A549 (cell line): ENCODE results near the gene FAT1. TPM values are rescaled to one million over a fixed set of nuclear protein-coding genes. Genes with fewer than 3 reads are reported as not detected.

ENCODE experiments used
- ATAC-seq, 2 experiments: fragments of 200-7000 bp in 1 of 2; fragments of >200 bp in 1 of 2; cut with Nextera tagmentation in 1 of 2; cut with Tn5 transposase in 1 of 2; 3 replicates each; pipeline versions ENCODE4 v1.8.0 to v1.9.1; 2018 to 2020; ENCODE audit warnings: mild to moderate bottlenecking in 1 of 2, moderate library complexity in 1 of 2
- CTCF ChIA-PET: fragments of 300-600 bp; sonication (Branson Sonifier 250); formaldehyde crosslinking; extraction: SDS; loops from one replicate; lab custom pipeline; 2021; ENCODE audit warnings: antibody characterized with exemption, inconsistent platforms; lab: Yijun Ruan, JAX
- POLR2A ChIA-PET: fragments of 350-600 bp; formaldehyde crosslinking; extraction: SDS; loops from one replicate; lab custom pipeline; 2021; ENCODE audit warnings: antibody characterized with exemption, inconsistent platforms; lab: Yijun Ruan, JAX
- DNase-seq, 2 experiments: peaks; one replicate each; pipeline versions ENCODE4 v3.0.0 to v3.0.0-alpha.2; 2011 to 2016; ENCODE audit warnings: low read depth in 1 of 2, low spot score in 1 of 2
- FAIRE-seq: peaks from 2 replicates; lab custom pipeline; 2011; peaks lifted over from hg19 to GRCh38; lab: Jason Lieb, UNC
- H3K27ac ChIP-seq, 2 experiments: fragments of >200 bp; sonication (Bioruptor Twin); formaldehyde crosslinking; 3 replicates each; pipeline ENCODE4 v1.5.1; 2016 to 2017
- H3K4me1 ChIP-seq: fragments of >200 bp; sonication (Bioruptor Twin); formaldehyde crosslinking; 3 replicates; pipeline ENCODE4 v1.6.1; 2016
- H3K4me2 ChIP-seq: fragments of >200 bp; sonication (Bioruptor Twin); formaldehyde crosslinking; 3 replicates; pipeline ENCODE4 v1.6.1; 2016
- H3K4me3 ChIP-seq: fragments of >200 bp; sonication (Bioruptor Twin); formaldehyde crosslinking; 3 replicates; pipeline ENCODE4 v1.5.1; 2016
- H3K9me3 ChIP-seq: fragments of >200 bp; sonication (Bioruptor Twin); formaldehyde crosslinking; 3 replicates; pipeline ENCODE4 v1.6.1; 2016
- ATOH8 ChIP-seq: fragments of 250-450 bp; sonication (Bioruptor Pico); IDR thresholded peaks from 2 replicates; pipeline ENCODE4 v1.5.0; 2020; ENCODE audit warnings: low read depth, mild to moderate bottlenecking, moderate library complexity
- BCL3 ChIP-seq: fragments of >200 bp; sonication (Bioruptor Twin); formaldehyde crosslinking; IDR thresholded peaks from 3 replicates; pipeline ENCODE4 v1.6.1; 2016
- BHLHE40 ChIP-seq: IDR thresholded peaks from 2 replicates; pipeline ENCODE4 v1.6.1; 2012; ENCODE audit warnings: low read depth, low read length, inconsistent platforms
- CBX2 ChIP-seq: fragments of 200-600 bp; sonication (generic); IDR thresholded peaks from 2 replicates; pipeline ENCODE4 v1.6.1; 2016; ENCODE audit warnings: low read depth, mild to moderate bottlenecking, borderline replicate concordance
- CEBPB ChIP-seq, 2 experiments: fragments of >200 bp in 1 of 2; sonication (Bioruptor Twin) in 1 of 2; formaldehyde crosslinking in 1 of 2; IDR thresholded peaks; 2 replicates each; pipeline ENCODE4 v1.6.1; 2012 to 2016
- CHD4 ChIP-seq: fragments of 200-600 bp; sonication (generic); IDR thresholded peaks from 2 replicates; pipeline ENCODE4 v1.6.1; 2016; ENCODE audit warnings: antibody characterized with exemption, mild to moderate bottlenecking, borderline replicate concordance
- EHMT2 ChIP-seq: fragments of 200-600 bp; sonication (generic); IDR thresholded peaks from 2 replicates; pipeline ENCODE4 v1.6.1; 2016; ENCODE audit warnings: antibody characterized with exemption, low read depth, mild to moderate bottlenecking, moderate library complexity
- ESRRA ChIP-seq: fragments of 150-350 bp; IDR thresholded peaks from 2 replicates; pipeline ENCODE4 v1.6.1; 2014; ENCODE audit warnings: mild to moderate bottlenecking, low read length, borderline replicate concordance
- FOSB ChIP-seq: fragments of 250-450 bp; sonication (Bioruptor Pico); IDR thresholded peaks from 2 replicates; pipeline ENCODE4 v1.5.0; 2020; ENCODE audit warnings: mild to moderate bottlenecking, moderate library complexity
- HDAC2 ChIP-seq: fragments of 200-600 bp; sonication (generic); IDR thresholded peaks from 2 replicates; pipeline ENCODE4 v1.6.1; 2016
- HEYL ChIP-seq: fragments of 250-450 bp; sonication (Bioruptor Pico); IDR thresholded peaks from 2 replicates; pipeline ENCODE4 v1.8.0; 2021; ENCODE audit warnings: mild to moderate bottlenecking, moderate library complexity
- JUNB ChIP-seq: fragments of >200 bp; sonication (Bioruptor Twin); formaldehyde crosslinking; IDR thresholded peaks from 2 replicates; pipeline ENCODE4 v1.6.1; 2016
- KDM5A ChIP-seq: fragments of 200-600 bp; sonication (generic); IDR thresholded peaks from 2 replicates; pipeline ENCODE4 v1.6.1; 2016; ENCODE audit warnings: antibody characterized with exemption, mild to moderate bottlenecking
- MYC ChIP-seq: IDR thresholded peaks from 2 replicates; pipeline ENCODE4 v1.6.1; 2012; ENCODE audit warnings: mild to moderate bottlenecking, inconsistent platforms, low read length, improper control_type of control experiment, borderline replicate concordance
- NR3C1 ChIP-seq: fragments of >200 bp; sonication (Bioruptor Twin); formaldehyde crosslinking; IDR thresholded peaks from 3 replicates; pipeline ENCODE4 v1.6.1; 2017
- PHF8 ChIP-seq: fragments of 200-600 bp; sonication (generic); IDR thresholded peaks from 2 replicates; pipeline ENCODE4 v1.6.1; 2016; ENCODE audit warnings: low read depth, mild to moderate bottlenecking, antibody characterized with exemption, moderate library complexity, borderline replicate concordance
- POLR2A ChIP-seq: IDR thresholded peaks from 2 replicates; pipeline ENCODE4 v1.6.1; 2012; ENCODE audit warnings: mild to moderate bottlenecking, low read length
- RAD21 ChIP-seq, 2 experiments: fragments of >200 bp in 1 of 2; sonication (Bioruptor Twin) in 1 of 2; formaldehyde crosslinking in 1 of 2; IDR thresholded peaks in 1 of 2; conservative IDR thresholded peaks in 1 of 2; 2 replicates in 1 of 2; 3 replicates in 1 of 2; pipeline ENCODE4 v1.6.1; 2012 to 2018; ENCODE audit warnings: inconsistent platforms in 1 of 2
- RCOR1 ChIP-seq: fragments of 150-350 bp; IDR thresholded peaks from 2 replicates; pipeline ENCODE4 v1.6.1; 2014; ENCODE audit warnings: antibody characterized with exemption, low read length, low read depth
- RFX5 ChIP-seq: fragments of 450-650 bp; IDR thresholded peaks from 2 replicates; pipeline ENCODE4 v1.7.1; 2014; ENCODE audit warnings: antibody characterized with exemption, mild to moderate bottlenecking, moderate library complexity
- RNF2 ChIP-seq: fragments of 200-600 bp; sonication (generic); IDR thresholded peaks from 2 replicates; pipeline ENCODE4 v1.6.1; 2016; ENCODE audit warnings: low read depth, mild to moderate bottlenecking, antibody characterized with exemption, moderate library complexity, borderline replicate concordance
- SMC3 ChIP-seq: fragments of >200 bp; sonication (Bioruptor Twin); formaldehyde crosslinking; IDR thresholded peaks from 3 replicates; pipeline ENCODE4 v1.6.1; 2018; ENCODE audit warnings: inconsistent platforms
- TFCP2L1 ChIP-seq: fragments of 250-450 bp; sonication (Bioruptor Pico); IDR thresholded peaks from 2 replicates; pipeline ENCODE4 v1.5.0; 2021; ENCODE audit warnings: mild to moderate bottlenecking
- TP53 ChIP-seq: fragments of 250-450 bp; sonication (Bioruptor Pico); IDR thresholded peaks from 2 replicates; pipeline ENCODE4 v1.5.0; 2021; ENCODE audit warnings: mild to moderate bottlenecking, moderate library complexity
- ZFP36 ChIP-seq: fragments of 450-650 bp; IDR thresholded peaks from 2 replicates; pipeline ENCODE4 v1.6.1; 2014; ENCODE audit warnings: borderline replicate concordance; ENCODE audit not compliant: partially characterized antibody
- ZSCAN20 ChIP-seq: fragments of 250-450 bp; sonication (Bioruptor Pico); IDR thresholded peaks from 2 replicates; pipeline ENCODE4 v1.8.0; 2022; ENCODE audit warnings: mild to moderate bottlenecking, moderate library complexity
- WGBS: methylation state at CpG from one replicate; pipeline ENCODE4 v1.1.6; 2017; ENCODE audit errors: missing lambda C conversion rate; 5-methylcytosine and 5-hydroxymethylcytosine counted together
- polyA plus RNA-seq, 4 experiments: library from polyadenylated mRNA; depleted of rRNA in 3 of 4; stranded (reverse); fragments of >200 nt; fragmentation: RNase III in 1 of 4; extraction: RNeasy Plus Mini Kit Qiagen cat#74134 plus additional on column Dnase treatment in 1 of 4; gene quantifications; 2 replicates in 3 of 4; 3 replicates in 1 of 4; pipeline ENCODE4 v1.2.3, GENCODE V29; 2011 to 2017
- TF ChIP-seq, protein P1 (sequence below): fragments of 150-350 bp; IDR thresholded peaks from 2 replicates; pipeline ENCODE4 v1.6.1; 2014; ENCODE audit warnings: low read depth, mild to moderate bottlenecking, low read length
- TF ChIP-seq, protein P2 (sequence below): fragments of >200 bp; sonication (Bioruptor Twin); formaldehyde crosslinking; IDR thresholded peaks from 3 replicates; pipeline ENCODE4 v1.5.1; 2016
- TF ChIP-seq, protein P3 (sequence below): fragments of 250-450 bp; sonication (Bioruptor Pico); IDR thresholded peaks from 2 replicates; pipeline ENCODE4 v1.5.0; 2021; ENCODE audit warnings: mild to moderate bottlenecking, moderate library complexity, borderline replicate concordance

The FAT1 gene
- polyA plus RNA-seq, 2 of the 4 experiments (the other 2 are of a cell fraction): 62.2 to 177 TPM

- CTCF ChIA-PET: interaction anchor here (0.8 kb wide), 1 partner anchor 33 kb away, joined by 3 read pairs; no protein-coding TSS in a partner anchor
- H3K4me2 ChIP-seq: peak overlapping the region; percentile 32
- no peak for TF ChIP-seq RCOR1
- TF ChIP-seq SMC3: no peak
- no peak for TF ChIP-seq CEBPB (IDR thresholded peaks at IDR 0.05)
- no peak for TF ChIP-seq ZFP36
- TF ChIP-seq MYC: no peak
- TF ChIP-seq NR3C1: no peak
- TF ChIP-seq, protein P1, sequence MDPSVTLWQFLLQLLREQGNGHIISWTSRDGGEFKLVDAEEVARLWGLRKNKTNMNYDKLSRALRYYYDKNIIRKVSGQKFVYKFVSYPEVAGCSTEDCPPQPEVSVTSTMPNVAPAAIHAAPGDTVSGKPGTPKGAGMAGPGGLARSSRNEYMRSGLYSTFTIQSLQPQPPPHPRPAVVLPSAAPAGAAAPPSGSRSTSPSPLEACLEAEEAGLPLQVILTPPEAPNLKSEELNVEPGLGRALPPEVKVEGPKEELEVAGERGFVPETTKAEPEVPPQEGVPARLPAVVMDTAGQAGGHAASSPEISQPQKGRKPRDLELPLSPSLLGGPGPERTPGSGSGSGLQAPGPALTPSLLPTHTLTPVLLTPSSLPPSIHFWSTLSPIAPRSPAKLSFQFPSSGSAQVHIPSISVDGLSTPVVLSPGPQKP: no peak
- no peak for TF ChIP-seq FOSB (CRISPR knock-in tag)
- no peak for TF ChIP-seq KDM5A
- no peak for TF ChIP-seq CBX2
- TF ChIP-seq TP53 (CRISPR knock-in tag): no peak
- no peak for TF ChIP-seq RAD21 (conservative IDR thresholded peaks at IDR 0.05 in 1 of 2, IDR thresholded peaks at IDR 0.05 in 1 of 2)
- no peak for TF ChIP-seq ZSCAN20 (CRISPR knock-in tag)
- TF ChIP-seq BCL3: no peak
- no peak for TF ChIP-seq TFCP2L1 (CRISPR knock-in tag)
- TF ChIP-seq, protein P2, sequence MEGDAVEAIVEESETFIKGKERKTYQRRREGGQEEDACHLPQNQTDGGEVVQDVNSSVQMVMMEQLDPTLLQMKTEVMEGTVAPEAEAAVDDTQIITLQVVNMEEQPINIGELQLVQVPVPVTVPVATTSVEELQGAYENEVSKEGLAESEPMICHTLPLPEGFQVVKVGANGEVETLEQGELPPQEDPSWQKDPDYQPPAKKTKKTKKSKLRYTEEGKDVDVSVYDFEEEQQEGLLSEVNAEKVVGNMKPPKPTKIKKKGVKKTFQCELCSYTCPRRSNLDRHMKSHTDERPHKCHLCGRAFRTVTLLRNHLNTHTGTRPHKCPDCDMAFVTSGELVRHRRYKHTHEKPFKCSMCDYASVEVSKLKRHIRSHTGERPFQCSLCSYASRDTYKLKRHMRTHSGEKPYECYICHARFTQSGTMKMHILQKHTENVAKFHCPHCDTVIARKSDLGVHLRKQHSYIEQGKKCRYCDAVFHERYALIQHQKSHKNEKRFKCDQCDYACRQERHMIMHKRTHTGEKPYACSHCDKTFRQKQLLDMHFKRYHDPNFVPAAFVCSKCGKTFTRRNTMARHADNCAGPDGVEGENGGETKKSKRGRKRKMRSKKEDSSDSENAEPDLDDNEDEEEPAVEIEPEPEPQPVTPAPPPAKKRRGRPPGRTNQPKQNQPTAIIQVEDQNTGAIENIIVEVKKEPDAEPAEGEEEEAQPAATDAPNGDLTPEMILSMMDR: no peak
- no peak for TF ChIP-seq RFX5
- TF ChIP-seq PHF8: no peak
- 87% methylated on average over 10 of the region's 10 CpGs for WGBS
- ATAC-seq (no peak), FAIRE-seq (no peak), DNase-seq (no peak)
- 0 out of 6 replicates have a peak overlapping the region, but pooled peaks of 1 of the 2 experiments have one; percentile 1 for H3K27ac ChIP-seq
- H3K4me1 ChIP-seq: peaks cover 33% of the 10 kb centered on the region
- H3K4me3 ChIP-seq: no peak overlapping the region
- no peaks in the 10 kb centered on the region for H3K9me3 ChIP-seq
- POLR2A ChIA-PET: no interaction called here
Measured at GRCh38 chr4:186702940-186703339, 20.7 kb downstream of the FAT1 start.

DNA sequence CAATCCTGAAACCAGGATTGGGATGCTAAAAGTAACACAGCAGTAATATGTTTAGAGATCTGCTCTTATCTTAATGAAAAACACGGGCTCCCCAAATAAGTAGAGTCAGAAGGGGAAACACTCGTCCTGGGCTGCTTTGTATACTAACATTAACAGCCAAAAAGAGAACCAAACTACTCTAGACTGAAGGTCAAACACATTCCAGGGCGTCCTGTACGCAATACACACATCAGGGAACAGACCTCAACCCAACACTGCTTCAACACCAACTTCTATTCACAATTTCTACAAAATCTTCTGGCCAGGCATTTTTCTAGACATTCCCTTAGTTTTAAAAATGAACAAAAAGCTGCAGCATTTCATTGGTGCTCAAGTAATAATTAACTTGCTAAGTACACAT, 21.4 kb downstream of the FAT1 start:
- Histone ChIP-seq H3K4me1 (peaks cover 33% of the 10 kb centered on the region), H3K4me3 (no peak overlapping the region), H3K9me3 (no peaks in the 10 kb centered on the region), H3K27ac (0 out of 6 replicates have a peak overlapping the region, but pooled peaks of 1 of the 2 experiments have one; percentile 1), H3K4me2 (peak overlapping the region; percentile 32; the same call in 2 of the 3 replicates)
- no peak for DNase-seq
- no peak for TF ChIP-seq CHD4
- TF ChIP-seq, protein P1: no peak
- TF ChIP-seq MYC: no peak
- no peak for TF ChIP-seq HEYL (CRISPR knock-in tag)
- no peak for TF ChIP-seq JUNB
- TF ChIP-seq EHMT2: no peak
- no peak for TF ChIP-seq POLR2A
- TF ChIP-seq, protein P3, sequence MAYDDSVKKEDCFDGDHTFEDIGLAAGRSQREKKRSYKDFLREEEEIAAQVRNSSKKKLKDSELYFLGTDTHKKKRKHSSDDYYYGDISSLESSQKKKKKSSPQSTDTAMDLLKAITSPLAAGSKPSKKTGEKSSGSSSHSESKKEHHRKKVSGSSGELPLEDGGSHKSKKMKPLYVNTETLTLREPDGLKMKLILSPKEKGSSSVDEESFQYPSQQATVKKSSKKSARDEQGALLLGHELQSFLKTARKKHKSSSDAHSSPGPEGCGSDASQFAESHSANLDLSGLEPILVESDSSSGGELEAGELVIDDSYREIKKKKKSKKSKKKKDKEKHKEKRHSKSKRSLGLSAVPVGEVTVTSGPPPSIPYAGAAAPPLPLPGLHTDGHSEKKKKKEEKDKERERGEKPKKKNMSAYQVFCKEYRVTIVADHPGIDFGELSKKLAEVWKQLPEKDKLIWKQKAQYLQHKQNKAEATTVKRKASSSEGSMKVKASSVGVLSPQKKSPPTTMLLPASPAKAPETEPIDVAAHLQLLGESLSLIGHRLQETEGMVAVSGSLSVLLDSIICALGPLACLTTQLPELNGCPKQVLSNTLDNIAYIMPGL (CRISPR knock-in tag): no peak
- TF ChIP-seq ATOH8 (CRISPR knock-in tag): no peak
- TF ChIP-seq RFX5: no peak
- no peak for TF ChIP-seq RNF2
- TF ChIP-seq HDAC2: no peak
- no peak for TF ChIP-seq BHLHE40
- TF ChIP-seq ESRRA: no peak
- FAIRE-seq: no peak
- ChIA-PET POLR2A (no interaction called here), CTCF (no interaction called here)
- WGBS: 72% methylated on average over 4 of the region's 4 CpGs
- no peak for ATAC-seq
